GM19239 (cell line): Measurements from ENCODE around the gene FBRSL1.
"Not testable (repeated sequence)": the region's sequence is repeated elsewhere in the genome, so short reads cannot be mapped to it uniquely, and the experiment has no call there.

ENCODE experiments used
- DNase-seq: peaks from one replicate; pipeline ENCODE4 v3.0.0; 2011; ENCODE audit warnings: low spot score; ENCODE audit not compliant: insufficient read length
- FAIRE-seq: peaks from 2 replicates; lab custom pipeline; 2011; peaks lifted over from hg19 to GRCh38; lab: Jason Lieb, UNC

FBRSL1 gene

DNA sequence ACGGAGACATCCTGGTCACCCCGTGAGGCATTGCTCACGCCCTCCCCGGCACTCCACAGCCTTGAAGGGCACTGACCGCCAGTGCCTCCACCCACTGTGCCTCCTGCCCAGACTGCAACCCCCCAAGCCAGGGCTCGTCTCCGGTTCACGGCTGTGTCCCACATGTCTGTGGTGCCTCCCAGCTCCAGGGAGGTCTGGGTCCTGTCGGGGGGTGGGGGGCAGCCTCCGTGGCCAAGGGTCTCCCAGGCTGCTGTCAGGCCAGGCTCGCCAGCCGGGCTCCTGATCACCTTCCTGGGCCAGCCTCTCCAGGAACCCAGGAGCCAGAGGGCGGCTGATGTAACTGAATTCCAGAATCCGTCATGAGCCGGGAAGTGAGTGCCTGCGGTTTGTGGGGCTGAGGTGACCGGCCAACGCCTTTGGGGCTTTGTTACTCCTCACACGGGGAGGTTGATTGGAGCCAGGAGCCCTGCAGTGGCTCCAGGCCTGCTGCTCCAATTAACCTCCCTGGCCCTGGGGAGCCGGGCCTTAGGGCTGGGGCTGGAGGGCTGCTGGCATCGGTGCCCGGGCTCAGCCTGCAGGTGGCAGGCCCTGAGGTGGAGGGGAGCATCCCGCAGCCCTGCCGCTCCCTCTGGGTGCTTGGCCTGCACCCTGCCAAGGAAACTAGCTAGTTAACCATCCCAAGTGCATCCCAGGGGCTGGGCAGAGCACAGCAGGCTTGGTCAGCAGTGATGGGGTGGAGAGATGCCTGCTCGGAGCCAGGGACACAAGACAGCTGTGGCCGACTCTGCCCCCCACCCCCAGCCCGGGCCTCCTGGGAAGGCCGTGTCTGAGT, 36.4 kb upstream of the FBRSL1 start:
- no peak for FAIRE-seq

DNA sequence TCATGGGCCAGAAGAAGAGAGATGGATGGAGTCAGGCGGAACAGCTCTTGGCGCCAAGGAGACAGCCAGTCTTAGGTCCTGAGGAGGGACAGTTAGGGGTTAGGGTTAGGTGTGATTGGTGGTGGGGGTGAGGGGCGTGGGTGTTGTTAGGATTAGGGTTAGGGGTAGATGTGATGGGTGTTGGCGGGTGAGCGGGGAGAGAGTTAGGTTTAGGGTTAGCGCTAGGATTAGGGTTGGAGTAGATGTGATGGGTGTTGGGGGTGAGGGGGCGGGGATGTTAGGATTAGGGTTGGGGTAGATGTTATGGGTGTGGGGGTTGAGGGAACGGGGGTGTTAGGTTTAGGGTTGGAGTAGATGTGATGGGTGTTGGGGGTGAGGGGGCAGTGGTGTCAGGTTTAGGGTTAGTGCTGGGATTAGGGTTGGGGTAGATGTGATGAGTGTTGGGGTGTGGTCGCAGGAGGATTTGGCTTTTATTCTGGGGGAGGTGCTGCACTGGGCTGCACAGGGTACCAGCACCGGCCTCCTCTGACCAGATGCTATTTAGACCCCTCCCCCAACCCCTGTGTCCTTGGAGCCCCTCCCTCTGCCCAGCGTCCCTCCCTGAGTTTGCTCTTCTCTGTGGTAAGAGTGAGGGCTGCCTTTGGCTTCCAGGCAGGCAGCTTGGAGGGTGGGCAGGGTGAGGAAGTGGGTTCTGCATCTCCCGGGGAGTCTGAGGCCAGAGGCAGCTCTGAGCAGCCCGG, 35.6 kb upstream of the FBRSL1 start:
- no peak for DNase-seq

More for the DNA sequence above, 36.4 kb upstream of the FBRSL1 start:
- DNase-seq: no peak

DNA sequence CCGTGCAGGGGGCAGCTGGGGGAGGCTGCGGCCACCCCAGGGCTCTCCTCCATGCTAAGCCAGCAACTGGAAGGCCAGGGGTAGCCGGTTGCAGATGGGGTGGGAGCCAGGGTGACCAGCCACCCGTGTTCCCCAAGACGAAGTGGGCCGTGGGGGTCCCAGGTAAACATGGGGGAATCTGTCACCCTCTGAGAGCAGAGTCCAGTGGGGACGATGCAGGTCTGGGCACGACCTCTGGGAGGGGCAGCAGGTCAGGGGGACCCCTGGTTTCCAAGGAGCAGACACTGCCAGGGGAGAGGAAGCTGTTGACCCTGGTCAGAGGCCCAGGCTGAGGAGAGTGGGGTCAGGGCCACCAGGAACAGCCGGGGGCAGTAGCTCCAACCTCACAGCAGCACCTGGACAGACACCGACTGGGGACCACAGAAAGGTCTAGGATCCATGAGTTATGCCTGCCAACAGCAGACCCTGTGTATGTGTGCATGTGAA, 35.0 kb upstream of the FBRSL1 start:
- FAIRE-seq (no peak), DNase-seq (no peak)

More for the DNA sequence above, 35.6 kb upstream of the FBRSL1 start:
- FAIRE-seq: no peak

DNA sequence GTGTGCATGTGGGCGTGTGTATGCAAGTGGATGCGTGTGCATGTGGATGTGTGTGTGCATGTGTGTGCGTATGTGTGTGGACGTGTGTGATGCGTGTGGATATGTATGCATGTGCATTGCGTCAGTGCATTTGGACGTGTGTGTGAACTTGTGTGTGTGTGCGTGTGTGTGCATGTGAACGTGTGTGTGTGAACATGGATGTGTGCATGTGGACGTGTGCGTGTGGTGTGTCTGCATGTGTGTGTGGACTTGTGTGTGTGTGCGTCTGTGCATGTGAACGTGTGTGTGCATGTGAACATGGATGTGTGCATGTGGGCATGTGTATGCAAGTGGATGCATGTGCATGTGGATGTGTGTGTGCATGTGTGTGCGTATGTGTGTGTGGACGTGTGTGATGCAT, 34.4 kb upstream of the FBRSL1 start:
- DNase-seq (no peak), FAIRE-seq (no peak)

DNA sequence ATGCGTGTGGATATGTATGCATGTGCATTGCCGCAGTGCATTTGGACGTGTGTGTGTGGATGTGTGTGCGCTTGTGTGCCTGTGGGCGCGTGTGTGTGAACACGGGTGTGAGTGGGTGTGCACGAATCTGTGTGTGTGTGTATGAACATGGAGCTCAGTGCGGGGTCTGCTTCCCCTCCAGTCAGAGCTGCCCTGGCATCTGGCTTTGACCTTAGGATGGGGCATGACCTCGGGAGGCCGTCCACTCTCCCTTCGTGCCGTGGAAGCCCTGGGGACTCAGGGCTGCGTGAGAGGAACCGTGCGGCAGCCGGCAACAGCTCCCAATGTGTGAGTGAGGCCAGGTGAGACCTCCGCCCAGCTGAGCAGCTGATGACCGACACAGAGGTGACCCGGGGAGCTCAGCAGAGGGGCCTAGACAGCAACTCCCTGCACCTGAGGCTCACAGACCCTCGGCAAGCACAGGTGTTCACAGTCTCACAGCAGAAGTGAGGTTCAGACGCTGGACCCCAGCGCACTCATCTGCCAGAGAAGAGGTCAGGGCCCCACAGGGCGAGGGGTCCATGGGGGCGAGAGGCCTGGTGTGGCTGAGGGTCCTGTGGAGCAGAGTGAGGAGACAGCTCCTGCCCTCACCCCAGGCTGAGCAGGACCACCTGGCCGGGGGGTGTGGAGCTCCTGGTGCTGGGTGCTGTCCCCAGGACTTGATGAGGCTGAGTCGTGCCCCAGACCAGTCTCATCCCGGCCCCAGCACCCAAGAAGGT, 33.6 kb upstream of the FBRSL1 start:
- no peak for DNase-seq
- FAIRE-seq: no peak

DNA sequence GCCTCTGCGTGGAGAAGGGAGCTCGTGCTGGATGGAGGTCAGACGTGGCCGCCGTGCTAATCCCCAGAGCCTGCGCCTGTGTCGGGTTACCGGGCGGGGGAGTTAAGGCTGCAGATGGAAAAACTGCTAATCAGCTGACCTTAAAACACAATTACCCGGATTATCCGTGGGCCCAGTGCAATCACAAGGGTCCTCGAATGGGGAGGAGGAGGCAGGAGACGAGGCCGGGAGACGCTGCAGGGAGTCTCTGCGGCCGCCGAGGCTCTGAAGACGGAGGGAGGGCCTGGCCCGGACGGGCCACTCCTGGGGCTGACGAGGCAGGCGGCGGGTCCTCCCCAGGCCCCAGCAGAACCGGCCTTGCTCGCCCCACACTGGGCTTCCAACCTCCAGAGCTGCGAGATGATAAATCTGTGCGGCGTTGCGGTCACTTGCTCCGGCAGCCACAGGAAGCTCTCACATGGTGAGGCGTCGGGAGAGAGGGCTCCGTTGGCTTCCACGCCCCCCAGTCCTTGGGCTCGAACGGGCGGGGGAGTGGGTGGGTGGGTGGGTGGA, 32.9 kb upstream of the FBRSL1 start:
- FAIRE-seq (no peak), DNase-seq (no peak)

DNA sequence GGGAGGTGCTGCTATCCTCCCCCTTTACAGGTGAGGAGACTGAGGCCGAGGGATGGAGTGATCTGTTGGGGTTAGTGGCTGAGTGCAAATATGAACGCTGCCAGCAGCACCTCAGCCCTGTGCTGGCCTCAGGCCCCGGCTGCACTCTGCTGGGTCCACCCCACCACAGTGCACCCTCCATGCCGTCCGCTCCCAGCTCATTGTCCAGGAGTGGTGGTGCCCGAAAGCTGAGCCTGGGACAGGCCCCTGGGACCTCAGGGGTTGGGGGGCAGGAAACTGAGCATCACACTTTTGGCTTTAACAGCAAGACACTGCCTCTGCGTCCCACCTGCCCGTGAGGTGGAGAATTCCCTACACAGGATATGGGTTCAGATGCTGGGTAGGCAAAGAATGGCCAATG, 31.5 kb upstream of the FBRSL1 start:
- FAIRE-seq: no peak
- no peak for DNase-seq

DNA sequence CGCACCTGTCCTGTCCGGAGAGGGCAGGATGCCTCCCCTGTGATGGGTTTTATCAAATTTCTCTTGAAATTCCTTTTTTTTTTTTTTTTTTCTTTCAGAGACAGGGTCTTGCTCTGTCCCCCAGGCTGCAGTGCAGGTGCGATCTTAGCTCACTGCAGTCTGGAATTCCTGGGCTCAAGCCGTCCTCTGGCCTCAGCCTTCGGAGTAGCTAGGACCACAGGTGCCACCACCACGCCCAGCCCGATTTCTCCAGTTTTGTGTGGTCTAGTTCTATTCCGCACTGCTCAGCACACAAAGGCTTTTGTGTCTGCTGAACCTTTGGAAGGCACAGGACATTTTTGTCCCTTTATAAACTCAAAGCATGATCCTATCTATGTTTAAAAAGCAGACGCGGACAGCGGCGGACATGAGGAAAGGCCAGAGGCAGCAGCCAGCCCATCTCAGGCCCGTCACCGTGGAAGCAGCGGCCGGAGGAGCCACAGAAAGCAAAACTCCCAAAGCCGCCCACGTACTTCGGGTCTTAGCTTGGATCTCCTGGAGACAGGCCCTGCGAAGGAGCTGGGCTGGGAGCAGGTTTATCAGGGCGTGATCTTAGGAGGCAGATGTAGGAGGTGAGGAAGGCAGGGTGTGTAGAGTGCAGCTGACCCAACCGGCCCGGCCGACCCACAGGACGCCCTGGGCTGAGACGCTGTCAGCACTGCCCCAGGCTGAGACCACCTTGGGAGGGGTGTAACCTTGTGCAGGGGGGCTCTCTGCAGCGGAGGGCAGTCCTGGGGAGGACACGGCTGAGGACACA, 30.9 kb upstream of the FBRSL1 start:
- no peak for DNase-seq
- no peak for FAIRE-seq

DNA sequence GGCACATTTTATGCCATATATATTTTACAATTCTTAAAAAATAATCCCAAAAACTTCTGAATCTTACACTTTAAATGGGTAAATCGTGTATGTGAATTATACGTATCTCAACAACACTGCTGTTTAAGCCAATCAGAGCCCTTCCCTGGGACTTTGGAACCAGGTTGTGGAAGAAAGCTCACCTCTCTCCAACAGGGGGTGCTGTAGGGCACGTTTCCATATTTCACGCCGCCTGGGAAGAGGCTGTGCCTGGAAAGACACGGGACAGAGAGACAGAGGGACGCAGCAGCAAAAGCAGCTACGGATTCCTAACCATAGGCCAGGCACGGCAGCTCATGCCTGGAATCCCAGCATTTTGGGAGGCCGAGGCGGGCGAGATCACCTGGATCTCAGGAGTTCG, 29.4 kb upstream of the FBRSL1 start:
- DNase-seq: no peak

DNA sequence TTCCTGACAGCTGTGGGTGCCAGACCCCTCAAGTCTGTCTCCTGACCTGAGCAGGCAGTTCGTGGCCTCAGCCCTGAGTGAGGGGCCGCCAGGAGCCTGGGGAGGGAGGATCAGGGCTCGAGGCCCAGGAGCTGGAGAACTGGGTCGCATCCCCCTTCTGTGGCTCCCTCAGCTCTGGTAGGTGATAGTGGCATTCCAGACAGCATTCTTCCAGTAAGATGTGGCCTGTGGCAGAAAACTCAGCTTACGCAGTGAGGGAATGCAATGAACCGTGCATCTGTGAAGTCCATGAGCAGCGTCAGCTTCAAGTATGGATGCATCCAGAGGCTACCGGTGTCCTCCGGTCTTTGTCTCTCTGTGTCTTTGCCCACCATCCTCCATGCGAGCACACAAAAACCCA, 28.4 kb upstream of the FBRSL1 start:
- FAIRE-seq (no peak), DNase-seq (no peak)

More for the DNA sequence above, 29.4 kb upstream of the FBRSL1 start:
- FAIRE-seq: no peak

DNA sequence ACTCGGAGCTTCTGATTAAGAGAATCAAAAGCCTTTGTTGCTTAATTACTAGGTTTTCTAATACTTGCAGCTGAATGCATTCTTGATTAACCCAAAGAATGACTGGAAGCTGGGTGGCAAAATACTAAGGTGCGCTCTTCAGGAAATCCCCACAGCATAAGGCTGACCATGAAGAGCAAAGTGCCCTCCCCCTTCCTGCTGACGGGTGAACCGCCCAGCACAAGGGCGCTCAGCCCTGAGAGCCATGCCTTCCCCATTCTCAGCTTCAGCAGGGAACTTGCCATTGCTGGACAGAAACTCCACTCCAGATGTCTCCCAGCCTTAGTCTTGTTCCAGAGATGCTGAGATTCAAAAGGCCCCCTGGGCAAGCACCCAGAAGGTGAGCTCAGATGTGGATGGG, 27.2 kb upstream of the FBRSL1 start:
- FAIRE-seq: no peak
- no peak for DNase-seq

DNA sequence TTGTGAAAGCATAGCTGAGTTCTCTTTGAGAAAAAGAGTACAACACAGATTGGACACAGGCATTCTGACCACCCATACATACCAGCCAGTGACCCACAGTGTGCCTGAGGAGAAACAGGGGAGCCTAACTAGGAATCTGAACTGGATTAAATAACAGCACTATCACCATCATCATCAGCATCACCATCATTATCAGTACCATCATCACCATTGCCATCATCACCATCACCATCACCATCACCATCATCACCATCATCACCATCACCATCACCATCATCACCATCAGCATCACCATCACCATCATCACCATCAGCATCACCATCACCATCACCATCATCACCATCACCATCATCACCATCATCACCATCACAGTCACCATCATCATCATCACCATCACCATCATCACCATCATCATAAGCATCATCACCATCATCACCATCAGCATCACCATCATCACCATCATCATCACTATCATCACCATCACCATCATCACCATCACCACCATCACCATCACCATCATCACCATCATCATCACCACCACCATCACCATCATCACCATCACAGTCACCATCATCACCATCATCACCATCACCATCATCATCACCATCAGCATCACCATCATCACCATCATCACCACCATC, 26.5 kb upstream of the FBRSL1 start:
- FAIRE-seq, DNase-seq: not testable (repeated sequence)

DNA sequence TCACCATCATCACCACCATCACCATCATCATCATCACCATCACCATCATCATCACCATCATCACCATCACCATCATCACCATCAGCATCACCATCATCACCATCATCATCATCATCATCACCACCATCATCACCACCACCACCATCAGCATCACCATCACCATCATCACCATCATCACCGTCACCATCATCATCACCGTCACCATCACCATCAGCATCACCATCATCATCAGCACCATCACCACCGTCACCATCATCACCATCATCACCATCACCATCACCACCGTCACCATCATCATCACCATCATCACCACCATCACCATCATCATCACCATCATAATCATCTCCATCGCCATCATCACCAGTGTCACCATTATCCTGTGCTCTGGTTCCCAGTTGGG, 25.6 kb upstream of the FBRSL1 start:
- FAIRE-seq, DNase-seq: not testable (repeated sequence)

DNA sequence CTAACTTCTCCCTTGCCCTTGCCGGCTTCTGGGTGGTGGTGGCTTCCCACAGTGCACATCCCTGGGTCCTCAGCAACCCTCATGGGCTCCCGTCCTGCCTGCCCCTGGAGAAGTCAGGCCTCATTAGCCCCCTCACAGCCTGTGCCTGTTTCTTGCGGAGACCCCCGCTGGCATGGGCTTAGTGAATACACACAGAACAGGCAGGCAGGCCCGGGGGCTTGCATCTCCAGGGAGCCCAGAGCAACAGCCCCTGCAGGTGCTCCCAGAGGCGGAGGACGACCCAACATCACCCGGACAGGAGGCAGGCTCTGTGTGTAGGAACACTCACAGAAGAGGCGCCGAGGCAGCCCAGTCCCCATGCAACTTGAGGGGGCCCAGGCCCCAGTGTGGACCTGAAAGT, 25.1 kb upstream of the FBRSL1 start:
- FAIRE-seq (no peak), DNase-seq (no peak)

DNA sequence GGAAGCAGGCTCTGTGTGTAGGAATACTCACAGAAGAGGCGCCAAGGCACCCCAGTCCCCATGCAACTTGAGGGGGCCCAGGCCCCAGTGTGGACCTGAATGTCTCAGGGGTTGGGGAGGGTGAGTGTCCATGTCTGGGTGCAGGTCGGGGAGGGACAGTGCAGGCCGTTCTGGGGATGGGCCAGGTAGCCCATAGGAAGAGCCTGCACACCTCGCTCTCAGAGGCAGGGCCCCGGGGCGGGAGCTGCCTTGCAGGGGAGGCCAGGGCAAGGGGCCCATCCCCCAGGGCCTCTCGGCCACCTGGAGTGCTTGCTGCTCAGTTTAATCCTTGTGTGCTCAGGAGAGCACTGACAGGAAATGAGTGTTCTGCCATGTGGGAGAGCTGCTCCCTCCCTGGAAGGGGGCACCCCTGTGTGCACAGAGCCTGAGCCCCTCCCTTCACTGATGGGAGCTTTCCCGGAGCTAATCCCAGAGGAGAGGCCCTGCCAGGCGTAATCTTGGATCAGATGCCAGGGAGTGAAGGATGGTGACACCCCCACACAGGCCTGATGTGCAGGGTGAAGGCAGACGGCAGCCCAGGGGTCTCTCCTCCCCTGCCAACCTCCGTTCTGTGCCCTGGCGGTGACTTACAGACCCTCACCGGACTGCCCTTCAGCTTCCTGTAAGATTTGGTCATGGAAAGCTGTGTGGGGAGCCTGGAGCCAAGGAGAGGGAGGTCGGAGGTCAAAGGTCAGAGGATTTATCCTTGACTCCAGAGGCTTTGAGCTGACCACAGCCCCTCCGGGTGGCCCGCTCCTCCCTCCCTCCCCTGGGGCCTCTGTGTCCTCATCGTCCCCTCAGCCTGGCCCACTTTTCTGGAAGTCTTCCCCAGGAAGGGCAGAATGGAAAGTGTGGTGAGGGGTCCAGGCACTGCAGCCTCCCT, 24.4 kb upstream of the FBRSL1 start:
- FAIRE-seq: no peak
- DNase-seq: no peak

DNA sequence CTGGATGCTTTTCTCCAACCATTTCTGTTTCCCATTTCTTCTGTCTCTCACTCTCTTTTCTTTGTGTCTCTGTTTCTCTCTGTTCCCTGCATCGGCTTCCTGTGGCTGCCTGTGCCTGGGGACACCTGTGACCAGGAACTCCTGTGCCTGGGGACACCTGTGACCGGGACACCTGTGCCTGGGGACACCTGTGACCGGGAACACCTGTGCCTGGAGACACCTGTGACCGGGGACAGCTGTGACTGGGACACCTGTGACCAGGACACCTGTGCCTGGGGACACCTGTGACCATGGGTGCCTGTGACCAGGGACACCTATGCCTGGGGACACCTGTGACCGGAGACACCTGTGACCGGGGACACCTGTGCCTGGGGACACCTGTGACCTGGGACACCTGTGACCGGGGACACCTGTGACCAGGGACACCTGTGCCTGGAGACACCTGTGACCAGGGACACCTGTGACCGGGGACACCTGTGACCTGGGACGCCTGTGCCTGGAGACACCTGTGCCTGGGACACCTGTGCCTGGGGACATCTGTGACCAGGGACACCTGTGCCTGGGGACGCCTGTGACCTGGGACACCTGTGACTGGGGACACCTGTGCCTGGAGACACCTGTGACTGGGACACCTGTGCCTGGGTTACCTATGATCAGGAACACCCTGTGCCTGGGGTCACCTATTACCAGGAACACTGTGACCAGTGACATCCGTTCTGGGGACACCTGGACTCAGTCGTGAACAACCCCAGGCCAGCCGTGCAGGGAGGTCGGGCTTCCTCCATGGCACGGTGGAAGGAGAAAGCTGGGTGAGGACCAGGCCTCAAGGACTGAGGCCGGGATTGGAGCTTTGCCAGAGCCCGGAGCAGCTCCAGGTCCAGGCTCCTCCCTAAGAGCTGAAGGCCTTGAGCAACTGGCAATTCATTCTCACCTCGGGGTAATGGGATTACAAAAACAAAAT, 23.4 kb upstream of the FBRSL1 start:
- no peak for FAIRE-seq
- DNase-seq: no peak

DNA sequence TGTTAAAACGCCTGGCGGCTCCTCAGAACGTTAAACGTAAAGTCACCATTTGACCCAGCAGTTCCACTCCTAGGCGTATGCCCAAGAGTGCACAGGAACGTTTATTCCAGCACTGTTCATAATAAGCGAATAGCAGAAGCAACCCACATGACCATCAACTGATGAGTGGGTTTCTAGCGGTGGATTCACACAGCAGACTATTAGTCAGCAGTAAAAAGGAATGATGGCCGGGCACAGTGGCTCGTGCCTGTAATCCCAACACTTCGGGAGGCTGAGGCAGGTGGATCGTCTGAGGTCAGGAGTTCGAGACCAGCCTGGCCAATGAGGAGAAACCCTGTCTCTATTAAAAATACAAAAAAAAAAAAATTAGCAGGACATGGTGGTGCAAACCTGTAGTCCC, 22.4 kb upstream of the FBRSL1 start:
- no peak for DNase-seq
- no peak for FAIRE-seq
